ENCODE results near the gene SRM. TPM values are rescaled to one million over a fixed set of nuclear protein-coding genes. Genes with fewer than 3 reads are reported as not detected.
A peak's percentile ranks its signal among the peaks of the same experiment; 100 is the strongest.

The SRM gene
- total RNA-seq, 1 experiment from 2014 or later, result 150 TPM

- Histone ChIP-seq H4K20me1 (ENCODE audit: insufficient read depth) (no peaks in the 10 kb centered on the region), H3K4me2 (ENCODE audit: low read length) (no peak overlapping the region), H3K27ac (ENCODE audit: low read depth, low read length) (no peak overlapping the region), H3K36me3 (ENCODE audit: control insufficient read depth in 1 of 2, insufficient read depth in 2 of 2, low read length in 2 of 2) (peaks cover 0 to 8% of the 10 kb centered on the region in 2 experiments; a peak in 2 of 4 replicates), H3K4me3 (replicated peaks in 1 of 2; ENCODE audit: low read depth in 1 of 2, low read length in 2 of 2) (no peak overlapping the region), H2AFZ (ENCODE audit: low read depth, low read length, poor library complexity, severe bottlenecking) (no peak overlapping the region), H3K27me3 (ENCODE audit: insufficient read depth, low read length) (no peaks in the 10 kb centered on the region), H3K9me2 (ENCODE audit: insufficient read depth) (no peaks in the 10 kb centered on the region), H3K9ac (ENCODE audit: low read length) (no peak overlapping the region), H3K9me3 (ENCODE audit: control insufficient read depth in 1 of 2, insufficient read depth in 1 of 2, low read depth in 1 of 2, low read length in 2 of 2) (no peaks in the 10 kb centered on the region), H3K79me2 (ENCODE audit: insufficient read depth, low read length) (no peaks in the 10 kb centered on the region), H3K4me1 (ENCODE audit: control insufficient read depth in 1 of 2, insufficient read depth in 2 of 2, low read length in 2 of 2) (no peaks in the 10 kb centered on the region)
- CTCF ChIA-PET, result no interaction called here
- ATAC-seq (peak; percentile 26; the same call in 1 of the 2 replicates), DNase-seq (ENCODE audit: low read depth, low spot score) (no peak)
- TF ChIP-seq SRF (IDR thresholded peaks at IDR 0.05; ENCODE audit: low read depth), result no peak
- TF ChIP-seq TCF7L2 (IDR thresholded peaks at IDR 0.05; ENCODE audit: borderline replicate concordance, extremely low read depth, insufficient read depth, insufficient read length), result no peak
- TF ChIP-seq, protein P1, sequence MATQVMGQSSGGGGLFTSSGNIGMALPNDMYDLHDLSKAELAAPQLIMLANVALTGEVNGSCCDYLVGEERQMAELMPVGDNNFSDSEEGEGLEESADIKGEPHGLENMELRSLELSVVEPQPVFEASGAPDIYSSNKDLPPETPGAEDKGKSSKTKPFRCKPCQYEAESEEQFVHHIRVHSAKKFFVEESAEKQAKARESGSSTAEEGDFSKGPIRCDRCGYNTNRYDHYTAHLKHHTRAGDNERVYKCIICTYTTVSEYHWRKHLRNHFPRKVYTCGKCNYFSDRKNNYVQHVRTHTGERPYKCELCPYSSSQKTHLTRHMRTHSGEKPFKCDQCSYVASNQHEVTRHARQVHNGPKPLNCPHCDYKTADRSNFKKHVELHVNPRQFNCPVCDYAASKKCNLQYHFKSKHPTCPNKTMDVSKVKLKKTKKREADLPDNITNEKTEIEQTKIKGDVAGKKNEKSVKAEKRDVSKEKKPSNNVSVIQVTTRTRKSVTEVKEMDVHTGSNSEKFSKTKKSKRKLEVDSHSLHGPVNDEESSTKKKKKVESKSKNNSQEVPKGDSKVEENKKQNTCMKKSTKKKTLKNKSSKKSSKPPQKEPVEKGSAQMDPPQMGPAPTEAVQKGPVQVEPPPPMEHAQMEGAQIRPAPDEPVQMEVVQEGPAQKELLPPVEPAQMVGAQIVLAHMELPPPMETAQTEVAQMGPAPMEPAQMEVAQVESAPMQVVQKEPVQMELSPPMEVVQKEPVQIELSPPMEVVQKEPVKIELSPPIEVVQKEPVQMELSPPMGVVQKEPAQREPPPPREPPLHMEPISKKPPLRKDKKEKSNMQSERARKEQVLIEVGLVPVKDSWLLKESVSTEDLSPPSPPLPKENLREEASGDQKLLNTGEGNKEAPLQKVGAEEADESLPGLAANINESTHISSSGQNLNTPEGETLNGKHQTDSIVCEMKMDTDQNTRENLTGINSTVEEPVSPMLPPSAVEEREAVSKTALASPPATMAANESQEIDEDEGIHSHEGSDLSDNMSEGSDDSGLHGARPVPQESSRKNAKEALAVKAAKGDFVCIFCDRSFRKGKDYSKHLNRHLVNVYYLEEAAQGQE (IDR thresholded peaks at IDR 0.05; ENCODE audit: low read depth), result no peak
- no peak for TF ChIP-seq ZBTB33 (IDR thresholded peaks at IDR 0.05; ENCODE audit: extremely low read depth, insufficient replicate concordance, low read length)
- TF ChIP-seq POLR2A (IDR thresholded peaks at IDR 0.05; ENCODE audit: borderline replicate concordance, extremely low read depth, insufficient read depth, insufficient read length), result no peak
- TF ChIP-seq ATF3 (IDR thresholded peaks at IDR 0.05), result no peak
- TF ChIP-seq FOSL1 (IDR thresholded peaks at IDR 0.05; ENCODE audit: low read depth), result no peak
- no peak for TF ChIP-seq CBX3 (IDR thresholded peaks at IDR 0.05; ENCODE audit: low read depth)
- no peak for TF ChIP-seq ELF1 (IDR thresholded peaks at IDR 0.05; ENCODE audit: borderline replicate concordance, low read depth)
- TF ChIP-seq SP1 (IDR thresholded peaks at IDR 0.05; ENCODE audit: low read depth), result no peak
- TF ChIP-seq EGR1 (IDR thresholded peaks at IDR 0.05; ENCODE audit: low read depth), result no peak
- TF ChIP-seq ZNF274 (IDR thresholded peaks at IDR 0.05; ENCODE audit: low read depth, low read length), result no peak
- TF ChIP-seq JUND (IDR thresholded peaks at IDR 0.05), result no peak
- no peak for TF ChIP-seq POLR2AphosphoS5 (IDR thresholded peaks at IDR 0.05; ENCODE audit: low read depth, low read length)
- no peak for TF ChIP-seq CTCF (IDR thresholded peaks at IDR 0.05 in 2 of 3, conservative IDR thresholded peaks at IDR 0.05 in 1 of 3; ENCODE audit: borderline replicate concordance in 1 of 3, insufficient read depth in 1 of 3, low read depth in 2 of 3, low read length in 2 of 3)
- no peak for TF ChIP-seq RAD21 (IDR thresholded peaks at IDR 0.05; ENCODE audit: low read depth)
- no peak for TF ChIP-seq YY1 (IDR thresholded peaks at IDR 0.05; ENCODE audit: extremely low read depth, insufficient replicate concordance, low read depth, low read length)
- TF ChIP-seq ZFX (IDR thresholded peaks at IDR 0.05), result no peak
- intact Hi-C loops (cut with micrococcal nuclease), result loop anchor here (10.0 kb wide), 1 partner anchor 803 kb away; no protein-coding TSS in a partner anchor
- RAD21 ChIA-PET (ENCODE audit: low non-redundant PET in 1 of 2, low total read pairs in 2 of 2, uncharacterized antibody in 2 of 2, unreplicated experiment in 2 of 2), result no interaction called here
- no TSS peak for BruUV-seq (replicated peaks)
- POLR2A ChIA-PET, result interaction anchor here (0.7 to 1.1 kb wide), 2 partner anchors 19 to 231 kb away, joined by 3 to 4 read pairs; partner anchors contain the start of genes MTOR and TARDBP
Measured at GRCh38 chr1:11031624-11032262, 28.1 kb downstream of the SRM start.

Data from HCT116 (cell line).